ENCODE data around the gene GPR148.

Gene GPR148

DNA sequence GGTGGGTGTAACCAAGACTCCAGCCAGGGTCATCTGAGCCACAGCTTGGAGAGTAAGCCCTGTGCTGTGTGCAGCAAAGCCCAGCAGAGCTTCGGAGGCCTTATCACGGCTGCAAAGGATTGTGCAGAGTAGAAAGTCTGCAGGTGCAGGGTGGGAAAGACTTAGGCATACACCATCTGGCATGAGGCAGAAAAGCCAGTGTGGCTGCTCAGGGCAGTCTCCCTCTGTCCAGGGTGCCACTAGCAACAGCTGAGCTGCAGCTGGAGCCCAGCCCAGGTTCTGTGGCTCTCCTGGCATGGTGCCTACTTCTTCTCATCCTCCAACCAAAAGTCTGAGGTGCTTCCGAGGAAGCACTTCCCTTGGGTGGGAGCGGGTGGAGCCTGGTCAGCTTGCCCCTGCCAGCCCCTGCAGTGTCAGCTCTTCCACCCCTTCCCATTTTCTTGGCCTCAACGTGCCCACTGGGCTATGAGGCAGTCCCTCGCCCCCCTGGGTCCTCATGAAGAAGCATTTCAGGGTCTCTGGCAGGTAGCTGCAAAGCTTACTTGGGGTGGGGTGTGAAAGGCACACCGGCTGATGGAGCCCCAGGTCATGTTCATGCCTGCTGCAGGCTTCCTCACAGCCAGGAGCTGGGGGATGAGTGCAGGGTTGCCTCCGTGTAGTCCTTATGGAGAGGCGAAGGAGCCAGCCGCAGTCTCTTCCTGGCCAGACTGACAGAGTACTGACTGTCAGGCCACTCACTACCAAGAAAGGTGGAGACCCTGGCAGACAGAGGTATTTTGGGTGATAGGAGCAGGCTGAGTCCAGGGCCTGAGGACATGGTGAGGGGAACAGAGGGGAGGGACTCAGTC lies 31.3 kb downstream of the GPR148 start:
- TF ChIP-seq, protein P1, sequence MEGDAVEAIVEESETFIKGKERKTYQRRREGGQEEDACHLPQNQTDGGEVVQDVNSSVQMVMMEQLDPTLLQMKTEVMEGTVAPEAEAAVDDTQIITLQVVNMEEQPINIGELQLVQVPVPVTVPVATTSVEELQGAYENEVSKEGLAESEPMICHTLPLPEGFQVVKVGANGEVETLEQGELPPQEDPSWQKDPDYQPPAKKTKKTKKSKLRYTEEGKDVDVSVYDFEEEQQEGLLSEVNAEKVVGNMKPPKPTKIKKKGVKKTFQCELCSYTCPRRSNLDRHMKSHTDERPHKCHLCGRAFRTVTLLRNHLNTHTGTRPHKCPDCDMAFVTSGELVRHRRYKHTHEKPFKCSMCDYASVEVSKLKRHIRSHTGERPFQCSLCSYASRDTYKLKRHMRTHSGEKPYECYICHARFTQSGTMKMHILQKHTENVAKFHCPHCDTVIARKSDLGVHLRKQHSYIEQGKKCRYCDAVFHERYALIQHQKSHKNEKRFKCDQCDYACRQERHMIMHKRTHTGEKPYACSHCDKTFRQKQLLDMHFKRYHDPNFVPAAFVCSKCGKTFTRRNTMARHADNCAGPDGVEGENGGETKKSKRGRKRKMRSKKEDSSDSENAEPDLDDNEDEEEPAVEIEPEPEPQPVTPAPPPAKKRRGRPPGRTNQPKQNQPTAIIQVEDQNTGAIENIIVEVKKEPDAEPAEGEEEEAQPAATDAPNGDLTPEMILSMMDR (IDR thresholded peaks at IDR 0.05) = no peak

DNA sequence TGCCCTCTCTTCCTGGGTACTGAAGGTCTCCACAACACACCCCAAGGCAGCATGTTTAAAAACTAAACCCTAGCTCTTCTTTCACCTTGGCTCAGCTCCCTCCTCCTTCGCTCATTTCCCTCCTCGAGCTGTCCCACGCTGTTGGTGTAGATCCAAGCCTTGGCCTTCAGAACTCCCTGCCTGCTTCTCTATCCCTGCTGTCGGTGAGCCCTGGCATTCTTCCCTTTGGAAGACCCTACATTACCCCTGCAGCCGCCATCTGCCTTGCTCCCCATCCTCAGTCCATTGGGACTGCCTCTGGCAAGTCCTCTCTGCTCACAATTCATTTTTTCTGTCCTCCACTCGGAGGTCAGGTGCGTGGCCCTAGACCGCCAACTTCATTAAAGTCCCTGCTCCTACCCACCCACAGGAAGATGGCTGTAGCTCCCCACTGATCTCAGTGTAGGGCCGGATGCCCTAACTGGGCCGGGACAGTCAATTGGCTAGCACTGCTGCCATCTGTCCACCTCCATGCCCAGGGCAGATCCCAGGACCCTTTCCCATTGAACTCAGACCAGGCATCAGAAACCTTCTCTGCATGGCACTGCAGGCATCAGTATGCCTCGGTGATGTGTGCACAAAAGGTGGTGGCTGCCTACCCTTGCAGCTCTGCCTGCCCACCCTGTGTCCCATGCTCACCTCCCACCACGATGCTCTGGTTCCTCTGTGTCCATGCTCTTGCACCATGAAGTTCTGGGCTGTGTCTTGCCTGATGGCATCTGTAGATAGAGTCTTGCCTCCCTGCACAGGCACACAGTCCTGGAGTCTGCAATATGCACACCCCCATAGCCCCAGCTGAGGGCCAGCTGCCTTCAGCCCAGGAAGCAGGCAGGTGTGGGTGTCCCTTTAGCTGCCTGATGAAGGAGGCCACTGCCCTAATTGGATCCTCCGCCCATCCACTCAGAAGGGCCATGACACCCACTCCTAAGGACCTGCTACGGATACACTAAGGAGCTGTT lies 32.2 kb downstream of the GPR148 start:
- TF ChIP-seq, protein P1 (IDR thresholded peaks at IDR 0.05) = no peak

DNA sequence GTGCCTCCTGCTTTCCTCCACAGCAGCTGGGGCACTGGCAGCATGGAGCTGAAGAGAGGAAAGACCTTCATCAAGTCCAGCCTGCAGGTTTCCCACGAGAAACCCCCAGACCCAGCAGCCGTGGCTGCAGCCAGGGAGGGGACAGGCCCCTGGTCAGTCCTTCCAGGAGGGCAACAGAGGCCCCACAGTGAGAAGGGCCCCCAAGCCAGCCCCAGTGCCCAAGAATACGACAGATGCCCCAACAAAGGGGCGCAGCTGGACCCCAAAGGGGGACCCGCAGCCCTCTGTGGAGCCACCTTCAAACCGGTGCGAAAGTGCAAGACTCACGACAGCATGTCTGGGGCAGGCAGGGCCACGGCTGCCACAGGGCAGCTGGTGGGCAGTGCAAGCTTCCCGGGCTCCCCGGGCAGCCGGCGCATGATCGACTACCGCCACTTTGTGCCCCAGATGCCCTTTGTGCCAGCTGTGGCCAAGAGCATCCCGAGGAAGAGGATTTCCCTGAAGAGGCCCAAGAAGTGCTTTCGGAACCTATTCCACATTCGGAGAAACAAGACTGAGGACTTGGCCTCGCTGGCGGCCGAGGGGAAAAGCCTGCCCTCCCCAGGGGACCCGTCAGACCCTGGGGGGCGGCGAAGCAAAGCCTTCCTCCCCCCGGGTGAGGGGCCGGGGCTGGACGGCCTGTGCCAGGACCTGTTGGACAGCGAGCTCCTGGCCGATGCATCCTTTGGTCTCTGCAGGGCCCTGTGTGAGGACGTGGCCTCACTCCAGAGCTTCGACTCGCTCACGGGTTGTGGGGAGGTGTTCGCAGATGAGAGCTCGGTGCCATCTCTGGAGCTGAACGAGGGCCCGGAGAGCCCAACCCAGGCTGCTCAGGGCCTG lies 33.4 kb downstream of the GPR148 start:
- TF ChIP-seq, protein P1 (IDR thresholded peaks at IDR 0.05) = no peak

DNA sequence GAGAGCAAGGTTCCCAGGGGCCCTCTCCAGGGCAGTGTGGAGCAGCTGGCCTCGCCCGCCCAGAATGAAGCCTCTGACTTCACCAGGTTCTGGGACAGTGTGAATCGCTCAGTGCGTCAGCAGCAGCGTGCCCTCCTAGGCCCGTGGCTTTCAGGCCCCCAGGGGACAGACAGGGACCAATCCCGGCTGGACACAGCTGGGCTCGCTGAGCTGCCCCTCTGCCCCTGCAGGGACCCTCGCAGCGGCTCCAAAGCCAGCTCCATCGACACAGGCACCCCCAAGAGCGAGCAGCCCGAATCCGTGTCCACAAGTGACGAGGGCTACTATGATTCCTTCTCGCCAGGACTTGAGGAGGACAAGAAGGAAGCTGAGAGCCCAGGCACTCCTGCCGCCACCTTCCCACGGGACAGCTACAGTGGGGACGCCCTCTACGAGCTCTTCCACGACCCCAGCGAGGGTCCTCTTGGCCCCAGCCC lies 34.1 kb downstream of the GPR148 start:
- TF ChIP-seq, protein P1 (IDR thresholded peaks at IDR 0.05) = no peak

DNA sequence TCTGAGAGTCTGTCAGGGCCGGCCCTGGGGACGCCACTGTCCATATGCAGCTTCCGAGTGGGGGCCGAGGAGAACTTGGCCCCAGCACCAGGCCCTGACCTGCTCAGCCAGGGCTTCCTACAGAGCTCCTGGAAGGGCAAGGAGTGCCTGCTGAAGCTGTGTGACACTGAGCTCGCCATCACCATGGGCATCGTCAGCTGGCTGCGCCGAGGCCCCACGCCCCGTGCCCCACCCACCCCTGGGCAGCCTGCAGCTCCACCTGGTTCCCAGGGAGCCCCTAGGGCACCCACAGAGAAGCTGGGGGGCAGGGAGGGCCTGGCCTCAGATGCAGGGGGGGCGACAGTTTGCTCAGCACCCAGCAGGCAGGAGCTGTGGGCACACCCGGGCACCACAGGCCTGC lies 34.5 kb downstream of the GPR148 start:
- TF ChIP-seq, protein P1 (IDR thresholded peaks at IDR 0.05) = no peak

DNA sequence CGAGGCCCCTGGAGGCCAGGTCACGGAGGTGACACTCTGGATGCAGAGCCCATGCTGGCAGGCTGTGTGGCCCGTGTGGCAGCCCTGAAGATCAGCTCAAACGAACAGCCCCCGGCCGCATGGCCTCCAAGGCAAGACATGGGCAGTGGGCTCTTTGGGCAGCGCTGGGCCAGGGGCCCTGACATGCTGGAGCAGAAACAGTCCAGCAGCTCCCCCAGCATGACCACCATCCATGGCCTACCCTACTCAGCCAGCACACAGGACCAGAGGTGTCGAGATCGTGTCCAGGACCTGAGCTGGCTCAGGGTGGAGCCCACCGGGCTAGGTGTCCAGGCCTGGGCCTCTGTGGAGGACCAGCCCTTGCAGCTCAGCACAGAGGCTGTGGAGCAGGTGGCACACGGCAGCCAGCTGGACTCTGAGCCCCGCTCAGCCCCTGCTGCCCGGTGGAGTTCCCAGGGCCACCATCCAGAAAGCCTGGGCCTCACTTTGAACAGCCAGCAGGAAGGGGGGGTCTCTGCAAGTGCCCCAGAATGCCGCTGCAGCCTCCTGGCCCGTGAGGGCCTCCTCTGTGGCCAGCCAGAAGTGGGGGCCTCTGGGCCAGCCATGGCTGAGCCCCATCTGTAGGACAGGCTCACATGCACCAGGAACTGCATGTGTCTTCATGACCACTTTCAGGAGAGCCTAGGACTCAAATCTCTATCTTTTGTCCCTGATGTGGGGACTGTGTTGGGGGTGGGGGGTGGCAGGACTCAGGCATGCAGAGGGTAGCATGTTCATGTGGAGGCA lies 35.4 kb downstream of the GPR148 start:
- TF ChIP-seq, protein P1 (IDR thresholded peaks at IDR 0.05) = no peak
